HepG2 (cell line): ENCODE results near the gene DCP1B. TPM values are rescaled to one million over a fixed set of nuclear protein-coding genes. Genes with fewer than 3 reads are reported as not detected.

ENCODE experiments used
- ATAC-seq: fragments of 200-7000 bp; cut with Tn5 transposase; 3 replicates; pipeline ENCODE4 v1.9.1; 2020; ENCODE audit warnings: mild to moderate bottlenecking, moderate library complexity
- BruUV-seq: library from RNA; stranded (reverse); fragments of 400-500 nt; replicated peaks from 2 replicates; lab custom pipeline; 2021; lab: Mats Ljungman, UMichigan
- CTCF ChIA-PET: fragments of 300-600 bp; formaldehyde crosslinking; extraction: SDS; loops from one replicate; lab custom pipeline; 2021; ENCODE audit warnings: low total read pairs, inconsistent platforms, low intra/inter-chr PET ratio; lab: Yijun Ruan, JAX
- POLR2A ChIA-PET: fragments of 350-600 bp; sonication (Branson Sonifier 250); formaldehyde crosslinking; loops from one replicate; lab custom pipeline; 2020; ENCODE audit warnings: antibody characterized with exemption, inconsistent platforms; lab: Yijun Ruan, JAX
- DNase-seq: peaks from one replicate; pipeline ENCODE4 v3.0.0-alpha.2; 2015; ENCODE audit warnings: low spot score
- FAIRE-seq: peaks from 3 replicates; lab custom pipeline; 2011; peaks lifted over from hg19 to GRCh38; lab: Jason Lieb, UNC
- H2AFZ ChIP-seq: one replicate; pipeline ENCODE4 v1.6.1; 2011; ENCODE audit warnings: low read length, inconsistent platforms
- H3K27ac ChIP-seq: fragments of 300-600 bp; 3 replicates; pipeline ENCODE4 v1.8.0; 2011; ENCODE audit warnings: mixed run types, mild to moderate bottlenecking, mixed read lengths, low read length, inconsistent platforms; ENCODE audit not compliant: insufficient read depth; ENCODE audit errors: extremely low read length
- H3K27me3 ChIP-seq, 2 experiments: fragments of 200-600 bp in 1 of 2; 2 replicates in 1 of 2; 3 replicates in 1 of 2; pipeline versions ENCODE4 v1.6.0 to v1.8.0; 2011; ENCODE audit warnings: low read length in 2 of 2, mild to moderate bottlenecking in 2 of 2, moderate library complexity in 2 of 2, inconsistent platforms in 1 of 2; ENCODE audit not compliant: insufficient read depth in 2 of 2, control insufficient read depth in 1 of 2
- H3K36me3 ChIP-seq, 2 experiments: fragments of 200-600 bp in 1 of 2; replicated peaks in 1 of 2; 2 replicates in 1 of 2; 3 replicates in 1 of 2; pipeline versions ENCODE4 v1.5.1 to v1.8.0; 2011; ENCODE audit warnings: low read length in 2 of 2, inconsistent platforms in 1 of 2; ENCODE audit not compliant: insufficient read depth in 2 of 2, control insufficient read depth in 1 of 2
- H3K4me1 ChIP-seq: 2 replicates; pipeline ENCODE4 v1.5.1; 2012; ENCODE audit warnings: low read length, inconsistent platforms; ENCODE audit not compliant: insufficient read depth
- H3K4me2 ChIP-seq: 2 replicates; pipeline ENCODE4 v1.6.0; 2011; ENCODE audit warnings: low read depth, low read length, inconsistent platforms
- H3K4me3 ChIP-seq, 3 experiments: fragments of 200-600 bp in 1 of 3; sonication (generic), shearing (Covaris generic) in 1 of 3; replicated peaks in 1 of 3; 2 replicates each; pipeline ENCODE4 v1.5.1; 2011 to 2016; ENCODE audit warnings: low read length in 3 of 3, inconsistent platforms in 2 of 3, low read depth in 2 of 3, mild to moderate bottlenecking in 2 of 3, control low read depth in 1 of 3, mixed read lengths in 1 of 3; ENCODE audit not compliant: insufficient read depth in 1 of 3
- H3K79me2 ChIP-seq: one replicate; pipeline ENCODE4 v1.6.1; 2011; ENCODE audit warnings: low read length, inconsistent platforms; ENCODE audit not compliant: insufficient read depth
- H3K9ac ChIP-seq: 2 replicates; pipeline ENCODE4 v1.6.0; 2011; ENCODE audit warnings: mild to moderate bottlenecking, low read depth, low read length, inconsistent platforms; ENCODE audit not compliant: insufficient read depth
- H3K9me3 ChIP-seq: 2 replicates; pipeline ENCODE4 v1.5.1; 2012; ENCODE audit warnings: mild to moderate bottlenecking, low read length
- H4K20me1 ChIP-seq: 2 replicates; pipeline ENCODE4 v1.6.0; 2011; ENCODE audit warnings: inconsistent platforms, mild to moderate bottlenecking, low read length, moderate library complexity; ENCODE audit not compliant: insufficient read depth
- CSRNP2 ChIP-seq: sonication (generic); formaldehyde crosslinking; conservative IDR thresholded peaks from 2 replicates; pipeline ENCODE4 v1.8.0; 2022; ENCODE audit warnings: low read depth, missing genetic modification reagents
- EED ChIP-seq: sonication (generic); formaldehyde crosslinking; IDR thresholded peaks from 2 replicates; pipeline ENCODE4 v1.5.0; 2020; ENCODE audit warnings: mild to moderate bottlenecking, missing genetic modification reagents
- LCORL ChIP-seq, 2 experiments: fragments of 450-650 bp in 1 of 2; sonication (generic) in 1 of 2; formaldehyde crosslinking in 1 of 2; IDR thresholded peaks; 2 replicates each; pipeline versions ENCODE4 v1.5.0 to v1.6.1; 2017 to 2020; ENCODE audit warnings: antibody characterized with exemption in 1 of 2, missing genetic modification reagents in 1 of 2
- MIXL1 ChIP-seq: IDR thresholded peaks from 2 replicates; pipeline ENCODE4 v1.6.1; 2016
- MTF2 ChIP-seq: sonication (generic); formaldehyde crosslinking; IDR thresholded peaks from 2 replicates; pipeline ENCODE4 v1.5.0; 2020; ENCODE audit warnings: missing genetic modification reagents, borderline replicate concordance
- RAD51 ChIP-seq: fragments of 450-650 bp; IDR thresholded peaks from 2 replicates; pipeline ENCODE4 v1.6.1; 2016; ENCODE audit warnings: borderline replicate concordance
- RBM39 ChIP-seq: fragments of 200-400 bp; formaldehyde crosslinking; IDR thresholded peaks from one replicate; pipeline ENCODE4 v1.6.1; 2018; ENCODE audit warnings: antibody characterized with exemption, mild to moderate bottlenecking, low read depth, low read length; ENCODE audit not compliant: poor library complexity, severe bottlenecking
- RFXAP ChIP-seq: sonication (generic); formaldehyde crosslinking; IDR thresholded peaks from 2 replicates; pipeline ENCODE4 v1.4.0; 2020; ENCODE audit warnings: missing genetic modification reagents, borderline replicate concordance
- RNF2 ChIP-seq: fragments of 450-650 bp; conservative IDR thresholded peaks from 2 replicates; pipeline ENCODE4 v1.6.1; 2016; ENCODE audit warnings: low read depth
- TAF15 ChIP-seq: fragments of 200-400 bp; formaldehyde crosslinking; IDR thresholded peaks from one replicate; pipeline ENCODE4 v1.6.1; 2018; ENCODE audit warnings: mild to moderate bottlenecking, low read depth, low read length; ENCODE audit not compliant: poor library complexity, severe bottlenecking
- TCF12 ChIP-seq, 2 experiments: fragments of 450-650 bp in 1 of 2; sonication (generic) in 1 of 2; formaldehyde crosslinking in 1 of 2; IDR thresholded peaks; 2 replicates each; pipeline versions ENCODE4 v1.6.1 to v1.8.0; 2017 to 2022; ENCODE audit warnings: antibody characterized with exemption in 1 of 2, mild to moderate bottlenecking in 1 of 2, missing genetic modification reagents in 1 of 2, moderate library complexity in 1 of 2
- ZBTB7A ChIP-seq: sonication (generic); formaldehyde crosslinking; IDR thresholded peaks from 2 replicates; pipeline ENCODE4 v1.8.0; 2022; ENCODE audit warnings: mild to moderate bottlenecking, missing genetic modification reagents
- ZMYM4 ChIP-seq: sonication (generic); formaldehyde crosslinking; IDR thresholded peaks from 2 replicates; pipeline ENCODE4 v1.8.1; 2023; ENCODE audit warnings: mild to moderate bottlenecking, missing genetic modification reagents
- ZNF17 ChIP-seq: sonication (generic); formaldehyde crosslinking; IDR thresholded peaks from 2 replicates; pipeline ENCODE4 v1.5.0; 2020; ENCODE audit warnings: mild to moderate bottlenecking, missing genetic modification reagents
- ZNF329 ChIP-seq: sonication (generic); formaldehyde crosslinking; IDR thresholded peaks from 2 replicates; pipeline ENCODE4 v1.9.0; 2021; ENCODE audit warnings: low read depth, mild to moderate bottlenecking, missing genetic modification reagents
- ZNF343 ChIP-seq: sonication (generic); formaldehyde crosslinking; IDR thresholded peaks from 2 replicates; pipeline ENCODE4 v1.4.0; 2020; ENCODE audit warnings: mild to moderate bottlenecking, missing genetic modification reagents
- ZNF512 ChIP-seq: sonication (generic); formaldehyde crosslinking; IDR thresholded peaks from 2 replicates; pipeline ENCODE4 v1.4.0; 2020; ENCODE audit warnings: mild to moderate bottlenecking, missing genetic modification reagents
- ZNF761 ChIP-seq: sonication (generic); formaldehyde crosslinking; conservative IDR thresholded peaks from 2 replicates; pipeline ENCODE4 v1.4.0; 2020; ENCODE audit warnings: mild to moderate bottlenecking, missing genetic modification reagents
- WGBS: methylation state at CpG from one replicate; pipeline ENCODE4 v1.1.6; 2017; ENCODE audit warnings: low lambda C conversion rate; 5-methylcytosine and 5-hydroxymethylcytosine counted together
- in situ Hi-C: cut with HindIII; loops from 2 replicates; pipeline ENCODE4 v1.10.0; 2017; ENCODE audit warnings: low pct_unique_long_range_greater_than_20kb; ENCODE audit not compliant: extremely low pct_ligation_motif_present
- intact Hi-C: fragments of 100-400 bp; cut with micrococcal nuclease; formaldehyde crosslinking; loops from one replicate; pipeline ENCODE4 v1.10.0; 2022; ENCODE audit not compliant: unreplicated experiment
- polyA plus RNA-seq, 8 experiments: library from polyadenylated mRNA; depleted of rRNA in 3 of 8; stranded (reverse) in 7 of 8; unstranded in 1 of 8; fragments of >200 nt; fragmentation: Illumina TruSeq in 4 of 8; extraction: Trizol in 4 of 8; gene quantifications; 2 replicates each; pipeline versions ENCODE4 v1.2.1 to v1.2.3, GENCODE V29; 2011 to 2016; ENCODE audit warnings: low read depth in 4 of 8, missing spikeins in 1 of 8, mixed read lengths in 1 of 8; ENCODE audit not compliant: insufficient read depth in 1 of 8
- total RNA-seq, 5 experiments: library from RNA; depleted of rRNA; stranded (reverse); fragments of >200 nt; fragmentation: Illumina TruSeq; extraction: Trizol; gene quantifications; 2 replicates each; pipeline ENCODE4 v1.2.3, GENCODE V29; 2016; ENCODE audit warnings: low read depth in 1 of 5

DCP1B gene
- total and polyA plus RNA-seq, 2 of the 13 experiments (the other 11 are each of a cell fraction or from before 2014, with no cell fraction given): 11.4 to 27.2 TPM

- ChIA-PET POLR2A (no interaction called here), CTCF (no interaction called here)
- Histone ChIP-seq H3K9ac (no peak overlapping the region), H3K27me3 (peaks cover 6 to 86% of the 10 kb centered on the region in 2 experiments), H2AFZ (no peak overlapping the region), H3K79me2 (no peaks in the 10 kb centered on the region), H4K20me1 (no peaks in the 10 kb centered on the region), H3K36me3 (no peaks in the 10 kb centered on the region), H3K27ac (no peak overlapping the region), H3K4me1 (peaks cover 23% of the 10 kb centered on the region), H3K4me2 (no peak overlapping the region), H3K9me3 (no peaks in the 10 kb centered on the region), H3K4me3 (peak overlapping the region in 1 of 3 experiments; percentile 66; a peak in 1 of 6 replicates)
- FAIRE-seq (no peak), DNase-seq (no peak), ATAC-seq (no peak)
- no peak for TF ChIP-seq MTF2 (CRISPR knock-in tag)
- TF ChIP-seq ZNF343 (CRISPR knock-in tag): no peak
- TF ChIP-seq ZNF17 (CRISPR knock-in tag): no peak
- TF ChIP-seq TCF12 (IDR thresholded peaks at IDR 0.05): no peak
- TF ChIP-seq TCF12 (CRISPR knock-in tag; IDR thresholded peaks at IDR 0.05): no peak
- TF ChIP-seq MIXL1 (CRISPR knock-in tag): no peak
- TF ChIP-seq ZBTB7A (CRISPR knock-in tag): no peak
- TF ChIP-seq RNF2: no peak
- TF ChIP-seq ZNF512: no peak
- no peak for TF ChIP-seq EED (CRISPR knock-in tag)
- TF ChIP-seq ZMYM4 (CRISPR knock-in tag): no peak
- no peak for TF ChIP-seq RBM39
- no peak for TF ChIP-seq CSRNP2 (CRISPR knock-in tag)
- TF ChIP-seq TAF15: no peak
- TF ChIP-seq RAD51: no peak
- no peak for TF ChIP-seq LCORL (IDR thresholded peaks at IDR 0.05)
- TF ChIP-seq LCORL (CRISPR knock-in tag; IDR thresholded peaks at IDR 0.05): no peak
- no peak for TF ChIP-seq ZNF761 (CRISPR knock-in tag)
- no peak for TF ChIP-seq RFXAP
- no peak for TF ChIP-seq ZNF329 (CRISPR knock-in tag)
- WGBS: 20% methylated on average over 3 of the region's 60 CpGs
- no TSS peak for BruUV-seq
- intact Hi-C loops: no loop called here
- in situ Hi-C loops: loop anchor here (10.0 kb wide), 1 partner anchor 531 kb away; no protein-coding TSS in a partner anchor
Measured at GRCh38 chr12:2053691-2054090, 49.4 kb upstream of the DCP1B start.
